CMK (cell line): ENCODE results near the gene SHLD1.

ENCODE experiments used
- DNase-seq: peaks from one replicate; pipeline ENCODE4 v3.0.0-alpha.2; 2010; ENCODE audit warnings: low read depth

Gene SHLD1

DNA sequence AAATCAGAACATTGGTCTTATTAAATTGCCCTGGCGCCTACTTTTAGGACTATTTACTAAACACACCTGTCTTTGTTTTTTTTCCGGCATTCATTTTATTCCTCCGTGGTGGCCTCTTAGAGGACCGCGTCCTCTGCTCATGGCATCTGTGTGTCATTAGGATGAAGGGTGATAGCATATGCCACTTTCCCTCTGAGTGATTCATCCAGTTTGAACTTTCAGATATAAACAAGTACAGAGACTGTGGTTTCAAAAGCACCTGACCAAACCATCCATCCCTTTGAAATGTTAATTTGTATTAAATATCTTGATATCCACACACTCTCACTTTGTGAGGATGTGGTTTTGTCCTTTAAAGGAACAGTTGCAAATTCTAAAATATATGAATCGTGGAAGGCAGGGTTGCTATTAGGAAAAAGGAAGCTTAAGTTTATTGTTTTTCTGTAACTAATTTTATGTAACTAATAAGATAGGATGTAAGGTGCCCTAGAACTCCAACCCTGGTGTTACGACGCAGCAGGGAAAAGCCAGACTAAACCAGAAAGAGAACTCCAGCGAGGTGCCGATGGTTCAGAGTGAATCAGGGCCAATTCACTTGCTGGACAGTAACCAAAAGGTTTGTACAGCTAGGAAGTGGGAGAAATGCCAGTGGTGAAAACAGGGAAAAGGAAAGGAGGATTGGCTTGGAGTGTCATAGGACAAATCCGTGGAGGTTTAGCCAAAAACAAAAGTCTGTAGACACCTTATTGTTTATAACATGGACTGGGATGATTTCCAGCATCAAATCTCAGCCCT is 98.7 kb downstream of the SHLD1 start:
- DNase-seq: no peak

DNA sequence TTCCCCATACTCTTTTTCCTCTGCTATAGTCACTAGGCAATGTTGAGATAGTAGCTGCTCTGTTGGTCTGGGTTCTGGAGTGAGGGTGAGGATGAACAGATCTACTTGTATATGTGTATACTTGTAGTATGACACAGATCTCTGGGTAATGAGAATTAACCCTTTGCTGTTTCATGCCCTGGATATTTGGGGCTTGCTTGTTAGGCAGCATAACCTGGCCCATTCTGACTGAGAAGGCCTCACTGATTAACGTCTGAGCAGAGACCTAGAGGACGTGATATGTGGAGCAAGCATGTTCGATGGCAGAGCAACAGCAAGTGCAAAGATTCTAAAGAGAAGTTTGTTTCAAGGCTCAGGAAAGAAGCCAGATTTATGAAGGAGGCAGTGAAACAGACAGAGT is 105.7 kb downstream of the SHLD1 start:
- no peak for DNase-seq

- DNase-seq: no peak
Observed at GRCh38 chr20:5859608-5860007, 109.4 kb downstream of the SHLD1 start.

GRCh38 chr20:5862703-5863039 is 112.5 kb downstream of the SHLD1 start:
- DNase-seq: no peak

GRCh38 chr20:5863040-5863833 is 113.0 kb downstream of the SHLD1 start:
- no peak for DNase-seq

GRCh38 chr20:5864428-5864827 is 114.2 kb downstream of the SHLD1 start:
- DNase-seq: no peak

- DNase-seq: no peak
Observed at GRCh38 chr20:5864873-5865587, 114.8 kb downstream of the SHLD1 start.

DNA sequence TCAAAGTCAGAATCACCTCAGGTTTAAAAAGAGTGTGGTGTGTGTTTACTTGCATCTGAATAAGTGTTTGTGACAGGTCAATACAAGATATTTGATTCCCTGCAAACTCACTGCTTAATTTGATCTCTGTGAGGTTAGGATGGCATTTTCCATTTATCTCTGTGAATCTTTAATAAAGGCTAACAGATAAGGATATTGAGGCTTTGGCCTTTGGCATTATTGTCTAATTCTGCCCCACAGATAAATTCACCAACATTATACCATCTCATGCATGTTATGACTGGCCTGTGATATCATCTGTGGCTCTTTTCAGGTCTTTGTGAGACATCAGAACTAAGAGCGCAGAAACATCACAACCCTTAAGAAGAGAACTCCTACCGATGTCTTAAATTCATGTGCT is 115.4 kb downstream of the SHLD1 start:
- DNase-seq: no peak

- DNase-seq: no peak
Observed at GRCh38 chr20:5870568-5870981, 120.4 kb downstream of the SHLD1 start.

- DNase-seq: no peak
Observed at GRCh38 chr20:5871459-5872410, 121.5 kb downstream of the SHLD1 start.

GRCh38 chr20:5877128-5877527 is 126.9 kb downstream of the SHLD1 start:
- DNase-seq: no peak

GRCh38 chr20:5880326-5880725 is 130.1 kb downstream of the SHLD1 start:
- no peak for DNase-seq

DNA sequence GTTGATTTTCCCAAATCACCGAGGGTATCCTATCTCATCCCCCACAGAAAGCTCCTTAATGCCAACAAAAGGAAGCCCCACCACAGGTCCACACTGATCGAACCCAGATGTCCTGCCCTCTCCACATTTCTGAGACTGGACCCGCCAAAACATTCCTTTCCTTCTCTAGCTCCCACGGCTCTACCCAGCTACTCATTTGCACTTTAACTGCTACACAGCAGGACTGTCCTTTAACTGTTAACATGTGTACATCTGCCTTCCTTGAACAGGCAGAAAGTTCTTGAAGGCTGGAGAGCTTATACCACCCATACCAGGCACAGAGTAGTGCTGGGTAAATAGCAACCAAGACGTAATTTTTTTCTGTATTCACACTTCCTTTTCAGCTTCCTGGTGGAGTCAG is 131.5 kb downstream of the SHLD1 start:
- DNase-seq: no peak

DNA sequence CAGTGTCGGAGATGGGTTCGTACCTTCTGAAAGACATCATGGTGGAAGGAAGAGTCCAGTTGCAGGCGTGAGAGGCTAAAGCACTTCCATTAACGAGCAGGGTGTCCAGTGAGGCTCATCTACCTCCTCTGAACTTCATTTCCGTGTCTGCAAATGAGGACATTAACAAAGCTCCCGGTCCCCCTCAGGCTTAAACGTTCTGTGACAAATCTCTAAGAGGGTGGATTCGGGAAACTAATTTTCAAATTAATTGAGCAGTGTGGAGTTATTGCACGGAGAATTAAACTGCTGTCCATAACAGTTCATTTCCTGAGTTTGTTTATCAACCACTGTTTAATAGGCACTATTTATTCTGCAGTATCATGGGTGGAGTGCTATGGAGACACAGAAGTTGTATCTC is 132.0 kb downstream of the SHLD1 start:
- DNase-seq: no peak

DNA sequence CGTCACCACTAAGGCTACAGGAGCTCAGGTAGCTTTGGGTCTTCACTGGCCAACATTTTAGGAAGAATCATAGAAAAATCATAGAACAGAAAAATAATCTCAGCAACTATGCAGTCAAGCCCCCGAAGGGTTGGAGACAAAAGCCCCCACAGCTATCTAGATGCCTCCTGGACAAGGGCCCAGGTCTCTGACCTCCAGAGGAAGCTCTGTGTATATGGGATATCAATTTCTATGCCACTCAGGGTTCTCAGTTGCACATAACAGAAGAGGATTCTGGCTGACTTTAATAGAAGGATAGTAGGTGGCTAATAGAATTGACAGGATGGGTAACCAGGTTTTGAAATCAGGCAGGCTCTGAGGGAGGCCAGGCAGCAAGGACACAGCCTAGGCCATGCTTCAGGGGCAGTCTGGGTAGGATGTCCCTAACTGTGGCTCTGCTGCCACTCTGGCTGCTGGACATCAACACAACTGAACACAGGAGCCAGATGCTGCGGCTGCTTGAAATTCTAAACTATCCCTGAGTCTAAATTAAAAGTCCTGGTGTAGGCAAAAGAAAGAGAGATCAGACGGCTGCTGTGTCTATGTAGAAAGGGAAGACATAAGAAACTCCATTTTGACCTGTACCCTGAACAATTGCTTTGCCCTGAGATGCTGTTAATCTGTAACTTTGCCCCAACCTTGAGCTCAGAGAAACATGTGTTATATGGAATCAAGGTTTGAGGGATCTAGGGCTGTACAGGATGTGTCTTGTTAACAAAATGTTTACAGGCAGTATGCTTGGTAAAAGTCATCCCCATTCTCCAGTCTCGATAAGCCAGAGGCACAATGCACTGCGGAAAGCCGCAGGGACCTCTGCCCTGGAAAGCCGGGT is 134.5 kb downstream of the SHLD1 start:
- no peak for DNase-seq

DNA sequence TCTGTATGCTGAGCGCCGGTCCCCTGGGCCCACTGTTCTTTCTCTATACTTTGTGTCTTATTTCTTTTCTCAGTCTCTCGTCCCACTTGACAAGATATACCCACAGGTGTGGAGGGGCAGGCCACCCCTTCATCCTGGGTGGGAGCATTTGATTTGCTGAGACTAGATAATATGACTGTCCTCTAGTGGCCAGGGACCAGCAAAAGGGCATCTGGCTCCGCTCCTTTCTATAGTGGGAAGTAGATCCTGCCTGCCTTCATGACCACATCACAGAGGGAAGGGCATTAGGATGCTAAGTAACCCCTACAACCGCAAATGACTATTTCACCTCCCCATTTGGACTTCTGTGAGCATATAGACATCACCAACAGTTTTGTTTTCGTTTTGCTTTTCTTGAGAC is 135.7 kb downstream of the SHLD1 start:
- DNase-seq: no peak

GRCh38 chr20:5886788-5887187 is 136.6 kb downstream of the SHLD1 start:
- DNase-seq: no peak

- DNase-seq: no peak
Observed at GRCh38 chr20:5887386-5887785, 137.2 kb downstream of the SHLD1 start.

DNA sequence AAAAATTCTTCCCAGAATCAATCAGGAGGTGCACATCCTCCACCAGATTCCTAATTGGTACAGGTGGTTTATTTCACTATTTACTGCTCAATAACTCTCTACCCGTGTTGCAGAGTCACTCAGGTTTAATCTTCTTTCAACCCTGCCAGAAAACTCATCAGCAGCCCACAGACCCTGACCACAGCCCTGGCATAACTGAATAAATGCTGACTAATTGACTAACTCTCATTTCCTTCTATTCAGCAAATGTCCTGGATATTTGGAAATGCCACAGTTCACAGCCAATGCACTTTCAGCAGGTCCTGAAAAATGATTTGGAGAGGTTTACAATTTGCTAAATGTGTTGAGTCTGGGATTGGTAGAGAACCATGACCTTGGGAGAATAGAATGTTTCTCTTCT is 137.8 kb downstream of the SHLD1 start:
- DNase-seq: no peak

DNA sequence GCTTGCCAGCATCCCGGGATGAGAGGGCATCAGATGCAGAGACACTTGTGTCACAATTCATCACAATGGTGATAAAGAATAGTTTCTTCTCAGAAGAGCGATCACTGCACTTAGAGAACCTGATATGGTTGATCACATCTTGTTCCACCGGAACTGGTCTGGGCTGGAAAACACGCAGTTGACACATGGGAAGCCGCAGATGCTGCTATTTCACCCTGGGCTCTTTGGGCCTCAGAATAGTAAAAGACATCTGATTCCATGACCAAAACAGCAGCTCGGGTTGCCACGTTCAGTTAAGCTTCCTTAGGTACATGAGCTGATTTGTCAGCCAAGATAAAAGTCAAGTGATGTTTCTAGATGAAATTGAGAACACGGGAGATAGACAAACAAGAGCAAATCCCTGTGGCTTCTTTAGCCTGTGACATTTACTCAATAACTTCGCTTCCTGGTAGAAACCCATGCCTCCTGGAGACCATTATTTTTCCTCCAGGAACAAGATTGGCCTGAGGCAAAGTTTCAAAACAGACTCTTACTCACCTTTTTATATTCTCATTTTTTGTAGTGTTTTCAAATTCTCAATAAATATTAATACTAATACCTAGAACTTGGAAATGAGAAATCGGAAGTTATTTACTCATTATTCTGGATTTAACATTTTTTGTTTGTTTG is 140.7 kb downstream of the SHLD1 start:
- DNase-seq: no peak
